ACC112 (cell line): ENCODE measurements around the gene ICAM3.
A peak's percentile ranks its signal among the peaks of the same experiment; 100 is the strongest.

Source experiments
- H2AFZ ChIP-seq: fragments of 200-600 bp; sonication (generic); one replicate; pipeline ENCODE4 v1.6.0; 2017; ENCODE audit warnings: antibody characterized with exemption, low read length; ENCODE audit not compliant: unreplicated experiment
- H3K27ac ChIP-seq: fragments of 200-600 bp; sonication (generic); 2 replicates; pipeline ENCODE4 v1.5.1; 2014; ENCODE audit warnings: low read depth, mild to moderate bottlenecking, antibody characterized with exemption, low read length, moderate library complexity
- H3K27me3 ChIP-seq: fragments of 200-600 bp; sonication (generic); 2 replicates; pipeline ENCODE4 v1.6.1; 2014; ENCODE audit warnings: mild to moderate bottlenecking, antibody characterized with exemption, low read length, moderate library complexity, mixed read lengths; ENCODE audit not compliant: insufficient read depth
- H3K36me3 ChIP-seq: fragments of 200-600 bp; sonication (generic); 2 replicates; pipeline ENCODE4 v1.6.1; 2016; ENCODE audit warnings: mild to moderate bottlenecking, antibody characterized with exemption, low read length, moderate library complexity, mixed read lengths; ENCODE audit not compliant: insufficient read depth
- H3K4me1 ChIP-seq: fragments of 200-600 bp; sonication (generic); one replicate; pipeline ENCODE4 v1.6.1; 2016; ENCODE audit warnings: low read length, mixed read lengths; ENCODE audit not compliant: insufficient read depth, unreplicated experiment, control insufficient read depth
- H3K4me3 ChIP-seq: fragments of 200-600 bp; sonication (generic); 2 replicates; pipeline ENCODE4 v1.5.1; 2014; ENCODE audit warnings: mild to moderate bottlenecking, low read depth, low read length
- H3K79me2 ChIP-seq: fragments of 200-600 bp; sonication (generic); one replicate; pipeline ENCODE4 v1.6.0; 2016; ENCODE audit warnings: low read length; ENCODE audit not compliant: control insufficient read depth, unreplicated experiment, insufficient read depth

ICAM3 gene

GRCh38 chr19:10317857-10318462 is 21.5 kb downstream of the ICAM3 start:
- no peaks in the 10 kb centered on the region for H3K27me3 ChIP-seq
- no peaks in the 10 kb centered on the region for H3K4me1 ChIP-seq
- H3K27ac ChIP-seq = no peak overlapping the region
- H2AFZ ChIP-seq = no peak overlapping the region
- no peaks in the 10 kb centered on the region for H3K36me3 ChIP-seq
- H3K79me2 ChIP-seq = peaks cover 6% of the 10 kb centered on the region
- H3K4me3 ChIP-seq = no peak overlapping the region

GRCh38 chr19:10317045-10317856 is 22.2 kb downstream of the ICAM3 start:
- H3K36me3 ChIP-seq = no peaks in the 10 kb centered on the region

DNA sequence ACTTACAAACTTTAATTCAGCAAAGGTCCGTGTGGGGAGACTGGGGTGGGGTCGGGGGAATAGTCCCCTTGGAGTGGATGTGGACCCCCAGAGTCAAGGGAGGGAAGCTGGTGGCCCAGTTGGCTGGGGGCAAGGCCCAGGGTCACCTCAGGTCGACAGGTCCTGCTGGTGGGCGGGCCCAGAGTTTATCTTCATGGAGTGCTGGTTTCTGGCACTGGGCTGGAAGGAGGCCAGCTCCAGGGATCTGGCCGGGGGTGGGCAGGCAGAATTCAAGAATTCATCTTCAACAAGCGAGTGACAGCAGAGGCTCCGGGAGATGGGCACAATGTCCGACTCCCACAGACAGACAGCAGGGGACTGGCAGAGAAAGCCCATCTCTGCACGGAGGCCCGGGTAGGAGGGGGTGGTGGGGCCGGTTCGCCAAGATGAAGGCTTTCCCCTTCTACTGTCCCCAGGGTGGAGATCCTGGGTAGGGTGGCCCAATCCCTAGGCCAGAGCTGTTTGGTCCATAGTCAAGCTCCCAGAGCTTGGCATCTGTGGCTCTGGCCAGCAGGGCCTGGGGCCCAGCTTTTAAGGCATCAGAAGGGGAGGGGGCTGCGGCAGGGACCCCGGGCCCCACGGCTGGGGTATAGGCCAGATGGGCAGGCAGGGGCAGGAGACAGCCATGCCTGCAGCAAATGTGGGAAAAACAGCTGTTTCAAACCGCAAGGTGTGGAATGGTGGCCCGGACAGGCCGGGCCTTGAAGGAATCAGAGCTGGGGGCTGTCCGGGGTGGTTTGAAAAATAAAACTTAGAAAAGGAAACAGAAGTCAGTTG is 23.0 kb downstream of the ICAM3 start:
- Histone ChIP-seq H3K27ac (no peak overlapping the region), H2AFZ (no peak overlapping the region)

More at GRCh38 chr19:10317045-10317856, 22.2 kb downstream of the ICAM3 start:
- Histone ChIP-seq H2AFZ (no peak overlapping the region), H3K4me1 (no peaks in the 10 kb centered on the region), H3K79me2 (peaks cover 6% of the 10 kb centered on the region), H3K4me3 (no peak overlapping the region), H3K27me3 (no peaks in the 10 kb centered on the region), H3K27ac (no peak overlapping the region)

DNA sequence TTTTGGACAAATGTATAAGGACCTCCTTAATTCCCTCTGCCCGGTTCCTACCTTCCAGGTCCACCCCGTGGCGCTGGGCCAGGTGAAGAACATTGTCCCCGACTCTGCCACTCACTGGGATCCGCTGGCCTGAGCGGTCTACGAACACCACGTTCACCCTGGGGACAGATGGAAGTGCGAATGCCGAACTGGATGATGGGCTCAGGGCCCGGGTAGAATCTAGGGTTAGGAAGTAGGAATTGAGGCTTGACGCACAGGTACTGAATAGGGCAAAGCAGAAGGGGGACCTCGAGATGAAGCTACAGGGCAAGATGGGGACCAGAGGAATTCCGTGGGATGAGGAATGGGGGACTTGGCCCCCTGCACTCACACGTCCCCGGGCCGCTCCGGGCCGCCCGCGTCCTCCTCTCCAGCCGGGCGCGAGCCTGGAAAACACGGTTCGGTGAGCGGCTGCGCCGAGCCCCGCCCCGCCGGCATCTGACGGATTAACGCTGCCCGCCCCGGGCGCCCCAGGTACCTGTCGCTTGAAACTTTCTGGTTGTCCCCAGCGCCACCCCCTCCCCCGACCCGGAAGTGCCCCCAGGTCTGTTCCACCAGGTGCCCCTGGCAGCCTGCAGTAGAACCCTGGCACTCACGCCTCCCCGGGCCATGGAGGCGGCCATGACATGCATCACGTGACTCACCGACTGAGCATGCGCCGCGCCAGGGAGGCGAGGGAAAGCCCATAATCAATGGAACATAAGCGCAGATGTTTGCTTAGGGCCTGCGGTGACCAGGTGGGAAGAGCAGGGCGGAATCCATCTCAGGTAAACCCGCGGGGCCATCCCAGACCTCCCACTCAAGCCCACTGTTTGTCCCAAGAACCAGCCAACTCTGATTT is 23.8 kb downstream of the ICAM3 start, which contains the start of gene FDX2:
TSS of gene FDX2 (minus strand) at position 681 of the 880 bp plus-strand sequence. CDS start at position 662, 19 bp downstream.
- H3K27ac ChIP-seq = peak within 1 kb of the TSS; percentile 14; the same call in 1 of the 2 replicates
- H3K27me3 ChIP-seq = no peaks in the 10 kb centered on the region
- H3K36me3 ChIP-seq = no peaks in the 10 kb centered on the region
- H3K4me1 ChIP-seq = no peaks in the 10 kb centered on the region
- peaks cover 6% of the 10 kb centered on the region for H3K79me2 ChIP-seq
- peak within 1 kb of the TSS; percentile 87 for H3K4me3 ChIP-seq
- H2AFZ ChIP-seq = no peak within 1 kb of the TSS

More for the DNA sequence above, 23.0 kb downstream of the ICAM3 start:
- peaks cover 6% of the 10 kb centered on the region for H3K79me2 ChIP-seq
- no peaks in the 10 kb centered on the region for H3K4me1 ChIP-seq
- no peaks in the 10 kb centered on the region for H3K27me3 ChIP-seq
- peak overlapping the region; percentile 87; the same call in 1 of the 2 replicates for H3K4me3 ChIP-seq
- no peaks in the 10 kb centered on the region for H3K36me3 ChIP-seq

- Histone ChIP-seq H3K79me2 (peaks cover 3% of the 10 kb centered on the region), H3K4me1 (peaks cover 4% of the 10 kb centered on the region)
Observed at GRCh38 chr19:10309423-10309822, 30.0 kb downstream of the ICAM3 start, which contains the start of gene ZGLP1. TSS of gene ZGLP1 (minus strand) at chr19:10309815.

GRCh38 chr19:10306327-10306726 is 33.1 kb downstream of the ICAM3 start:
- Histone ChIP-seq H3K27ac (no peak overlapping the region), H3K36me3 (no peaks in the 10 kb centered on the region), H2AFZ (no peak overlapping the region), H3K27me3 (no peaks in the 10 kb centered on the region), H3K4me1 (peaks cover 15% of the 10 kb centered on the region), H3K79me2 (no peaks in the 10 kb centered on the region), H3K4me3 (no peak overlapping the region)

More at GRCh38 chr19:10309423-10309822, 30.0 kb downstream of the ICAM3 start, which contains the start of gene ZGLP1:
- no peaks in the 10 kb centered on the region for H3K27me3 ChIP-seq
- H2AFZ ChIP-seq = no peak within 1 kb of the TSS
- no peak within 1 kb of the TSS for H3K4me3 ChIP-seq
- H3K36me3 ChIP-seq = no peaks in the 10 kb centered on the region
- H3K27ac ChIP-seq = no peak within 1 kb of the TSS

- H3K27me3 ChIP-seq = no peaks in the 10 kb centered on the region
Observed at GRCh38 chr19:10305139-10305806, 34.2 kb downstream of the ICAM3 start.

DNA sequence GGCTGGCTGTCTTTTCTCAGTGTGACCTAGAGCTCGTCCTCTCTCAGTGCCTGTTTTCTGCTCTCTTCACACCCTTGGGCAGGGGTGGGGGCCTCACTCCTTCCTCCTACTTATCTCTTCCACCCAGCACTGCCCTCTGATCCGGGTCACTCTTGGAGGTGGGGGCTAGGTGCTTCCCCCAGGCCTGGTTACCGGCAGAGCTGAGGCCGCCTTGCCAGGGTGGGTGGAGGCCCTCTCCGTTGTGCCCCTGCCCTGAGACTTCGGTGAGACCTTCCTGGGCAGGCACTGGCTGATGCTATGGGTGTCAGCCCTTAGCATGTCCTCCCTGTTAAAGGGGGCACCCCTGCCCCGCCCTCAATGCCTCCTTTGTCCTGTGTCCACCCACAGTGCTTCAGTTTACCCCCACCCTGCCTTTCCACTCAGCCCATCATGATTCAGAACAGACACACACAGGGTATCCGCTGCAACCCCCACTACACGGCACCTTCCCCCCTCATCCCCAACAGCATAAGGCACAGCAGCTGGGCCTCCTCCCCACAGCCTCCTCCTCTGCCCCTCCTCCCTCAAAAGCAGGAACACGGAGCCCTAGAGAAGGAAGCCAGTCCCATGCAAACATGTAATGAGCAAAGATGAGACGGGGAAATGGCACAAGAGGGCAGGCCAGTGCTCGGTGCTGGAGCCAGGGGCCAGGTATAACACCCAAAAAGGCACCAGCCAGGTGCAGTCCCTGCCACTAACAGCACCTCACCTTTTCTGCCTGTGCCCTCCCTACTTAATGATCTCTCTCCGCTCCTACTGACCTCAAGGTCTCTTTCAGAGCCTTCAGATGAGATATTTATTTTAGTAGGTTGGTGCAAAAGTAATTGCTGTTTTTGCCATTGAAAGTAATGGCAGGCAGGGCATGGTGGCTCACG is 39.6 kb downstream of the ICAM3 start:
- Histone ChIP-seq H2AFZ (no peak overlapping the region), H3K79me2 (no peaks in the 10 kb centered on the region), H3K27me3 (no peaks in the 10 kb centered on the region), H3K27ac (no peak overlapping the region), H3K4me3 (no peak overlapping the region), H3K4me1 (peaks cover 11% of the 10 kb centered on the region), H3K36me3 (no peaks in the 10 kb centered on the region)

More at GRCh38 chr19:10305139-10305806, 34.2 kb downstream of the ICAM3 start:
- Histone ChIP-seq H3K36me3 (no peaks in the 10 kb centered on the region), H3K27ac (no peak overlapping the region), H2AFZ (no peak overlapping the region), H3K4me1 (peaks cover 15% of the 10 kb centered on the region), H3K79me2 (no peaks in the 10 kb centered on the region), H3K4me3 (no peak overlapping the region)
